HCT116 (cell line): ENCODE data around the gene KATNIP. TPM values are rescaled to one million over a fixed set of nuclear protein-coding genes. Genes with fewer than 3 reads are reported as not detected.

Source experiments
- ATAC-seq: fragments of 200-7000 bp; cut with Tn5 transposase; 2 replicates; pipeline ENCODE4 v1.9.1; 2020; ENCODE audit warnings: mild to moderate bottlenecking, moderate library complexity
- BruUV-seq: library from RNA; stranded (reverse); fragments of 400-500 nt; replicated peaks from 2 replicates; lab custom pipeline; 2021; lab: Mats Ljungman, UMichigan
- CTCF ChIA-PET: fragments of 300-600 bp; sonication (Branson Sonifier 250); formaldehyde crosslinking; loops from one replicate; lab custom pipeline; 2021; ENCODE audit warnings: antibody characterized with exemption; lab: Charles Lee
- POLR2A ChIA-PET: fragments of 300-600, 350-600 bp; sonication (Branson Sonifier 250); formaldehyde crosslinking; loops from one replicate; lab custom pipeline; 2021; ENCODE audit warnings: antibody characterized with exemption; lab: Charles Lee
- RAD21 ChIA-PET, 2 experiments: fragments of 300-600 bp; sonication (Branson Sonifier 250); formaldehyde crosslinking; loops; one replicate each; lab custom pipeline; 2023; ENCODE audit warnings: low total read pairs in 2 of 2; ENCODE audit not compliant: uncharacterized antibody in 2 of 2, unreplicated experiment in 2 of 2, low non-redundant PET in 1 of 2; lab: Charles Lee
- DNase-seq: peaks from one replicate; pipeline ENCODE4 v3.0.0-alpha.2; 2010; ENCODE audit warnings: low read depth, low spot score
- H2AFZ ChIP-seq: fragments of 200-600 bp; shearing (Covaris generic), sonication (generic); 2 replicates; pipeline ENCODE4 v1.6.1; 2017; ENCODE audit warnings: low read depth, mixed run types, mixed read lengths, antibody characterized with exemption, low read length; ENCODE audit not compliant: poor library complexity, severe bottlenecking
- H3K27ac ChIP-seq: 2 replicates; pipeline ENCODE4 v1.5.1; 2012; ENCODE audit warnings: low read depth, low read length
- H3K27me3 ChIP-seq: fragments of 200-600 bp; sonication (generic); 2 replicates; pipeline ENCODE4 v1.6.1; 2016; ENCODE audit warnings: mixed run types, low read length, mixed read lengths; ENCODE audit not compliant: insufficient read depth
- H3K36me3 ChIP-seq, 2 experiments: fragments of 200-500 bp in 1 of 2; fragments of 200-600 bp in 1 of 2; sonication (Bioruptor generic) in 1 of 2; sonication (generic) in 1 of 2; 2 replicates each; pipeline versions ENCODE4 v1.5.1 to v1.6.1; 2014 to 2016; ENCODE audit warnings: low read length in 2 of 2, inconsistent platforms in 1 of 2, mixed read lengths in 1 of 2, mixed run types in 1 of 2; ENCODE audit not compliant: insufficient read depth in 2 of 2, control insufficient read depth in 1 of 2
- H3K4me1 ChIP-seq, 2 experiments: fragments of 200-600 bp in 1 of 2; sonication (generic) in 1 of 2; 2 replicates each; pipeline versions ENCODE4 v1.5.1 to v1.6.1; 2012 to 2017; ENCODE audit warnings: low read length in 2 of 2, inconsistent platforms in 1 of 2, mild to moderate bottlenecking in 1 of 2, mixed read lengths in 1 of 2, mixed run types in 1 of 2, moderate library complexity in 1 of 2; ENCODE audit not compliant: insufficient read depth in 2 of 2, control insufficient read depth in 1 of 2
- H3K4me2 ChIP-seq: fragments of 200-600 bp; sonication (generic); 2 replicates; pipeline ENCODE4 v1.6.1; 2017; ENCODE audit warnings: mixed run types, low read length, mixed read lengths
- H3K4me3 ChIP-seq, 2 experiments: fragments of 200-600 bp in 1 of 2; sonication (generic) in 1 of 2; replicated peaks in 1 of 2; 2 replicates each; pipeline ENCODE4 v1.5.1; 2011 to 2016; ENCODE audit warnings: low read length in 2 of 2, control low read depth in 1 of 2, low read depth in 1 of 2, mild to moderate bottlenecking in 1 of 2, mixed read lengths in 1 of 2, mixed run types in 1 of 2
- H3K79me2 ChIP-seq: fragments of 200-600 bp; sonication (generic); 2 replicates; pipeline ENCODE4 v1.6.1; 2017; ENCODE audit warnings: mild to moderate bottlenecking, mixed run types, low read length, moderate library complexity, mixed read lengths; ENCODE audit not compliant: insufficient read depth
- H3K9ac ChIP-seq: fragments of 200-600 bp; sonication (generic); 2 replicates; pipeline ENCODE4 v1.6.1; 2016; ENCODE audit warnings: low read length, mixed read lengths
- H3K9me2 ChIP-seq: fragments of 200-600 bp; sonication (generic), shearing (Covaris generic); 2 replicates; pipeline ENCODE4 v1.6.1; 2017; ENCODE audit warnings: mixed run types, mild to moderate bottlenecking, moderate library complexity; ENCODE audit not compliant: insufficient read depth
- H3K9me3 ChIP-seq, 2 experiments: fragments of 200-500 bp in 1 of 2; fragments of 200-600 bp in 1 of 2; sonication (Bioruptor generic) in 1 of 2; sonication (generic) in 1 of 2; 2 replicates each; pipeline ENCODE4 v1.6.1; 2014 to 2017; ENCODE audit warnings: low read length in 2 of 2, mixed read lengths in 2 of 2, inconsistent platforms in 1 of 2, low read depth in 1 of 2, mild to moderate bottlenecking in 1 of 2, mixed run types in 1 of 2, moderate library complexity in 1 of 2; ENCODE audit not compliant: control insufficient read depth in 1 of 2, insufficient read depth in 1 of 2
- H4K20me1 ChIP-seq: fragments of 200-600 bp; sonication (generic), shearing (Covaris generic); 2 replicates; pipeline ENCODE4 v1.6.1; 2017; ENCODE audit warnings: mixed run types, mild to moderate bottlenecking, moderate library complexity; ENCODE audit not compliant: insufficient read depth
- EZH2phosphoT487 ChIP-seq: fragments of 200-600 bp; IDR thresholded peaks from 2 replicates; pipeline ENCODE4 v1.6.1; 2018; ENCODE audit warnings: antibody characterized with exemption, borderline replicate concordance
- POLR2A ChIP-seq: IDR thresholded peaks from 2 replicates; pipeline ENCODE4 v1.7.0; 2011; ENCODE audit warnings: borderline replicate concordance; ENCODE audit not compliant: insufficient read depth, insufficient read length; ENCODE audit errors: extremely low read depth
- intact Hi-C: fragments of 100-400 bp; cut with micrococcal nuclease; formaldehyde crosslinking; loops from 2 replicates; pipeline ENCODE4 v1.10.0; 2022
- total RNA-seq: library from RNA; stranded (reverse); gene quantifications from one replicate; pipeline ENCODE4 v1.2.1, GENCODE V29; 2021; ENCODE audit not compliant: unreplicated experiment
- TF ChIP-seq, protein P1 (sequence below): IDR thresholded peaks from 2 replicates; pipeline ENCODE4 v1.6.1; 2012; ENCODE audit warnings: low read depth
- TF ChIP-seq, protein P2 (sequence below): IDR thresholded peaks from 2 replicates; pipeline ENCODE4 v1.6.1; 2011; ENCODE audit warnings: mild to moderate bottlenecking, low read length, moderate library complexity; ENCODE audit not compliant: insufficient replicate concordance; ENCODE audit errors: extremely low read depth

The KATNIP gene
- total RNA-seq, 1 experiment from 2014 or later: 23.8 TPM

DNA sequence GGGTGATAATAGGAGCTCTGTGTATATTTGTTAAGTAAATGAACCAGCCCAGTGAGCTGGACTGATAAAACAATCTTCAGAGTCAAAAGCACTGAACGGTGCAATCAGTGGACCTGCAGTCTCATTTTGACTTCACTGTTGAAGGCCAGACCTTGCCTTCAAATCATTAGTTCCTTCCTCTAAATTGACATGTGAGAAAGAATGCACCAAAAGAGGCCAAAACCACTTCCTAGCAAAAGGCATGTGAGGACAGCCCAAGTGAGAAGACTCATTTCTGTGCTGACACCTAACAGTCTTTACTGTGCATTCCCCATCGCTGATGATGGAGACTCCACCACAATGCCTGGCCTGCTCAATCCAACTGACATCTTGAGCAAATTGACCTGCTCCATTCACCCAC lies 10.8 kb upstream of the KATNIP start:
- Histone ChIP-seq H3K9me2 (no peaks in the 10 kb centered on the region), H3K4me1 (no peaks in the 10 kb centered on the region), H3K4me3 (no peak overlapping the region), H2AFZ (no peak overlapping the region), H3K27ac (no peak overlapping the region), H3K27me3 (no peaks in the 10 kb centered on the region), H3K9me3 (no peaks in the 10 kb centered on the region), H3K79me2 (no peaks in the 10 kb centered on the region; the same call in 1 of the 2 replicates), H3K36me3 (peaks cover 63 to 70% of the 10 kb centered on the region in 2 experiments), H3K4me2 (no peak overlapping the region), H4K20me1 (no peaks in the 10 kb centered on the region), H3K9ac (no peak overlapping the region)
- ChIA-PET RAD21 (no interaction called here), CTCF (no interaction called here), POLR2A (no interaction called here)
- TF ChIP-seq POLR2A (no peak), EZH2phosphoT487 (no peak)
- TF ChIP-seq, protein P1, sequence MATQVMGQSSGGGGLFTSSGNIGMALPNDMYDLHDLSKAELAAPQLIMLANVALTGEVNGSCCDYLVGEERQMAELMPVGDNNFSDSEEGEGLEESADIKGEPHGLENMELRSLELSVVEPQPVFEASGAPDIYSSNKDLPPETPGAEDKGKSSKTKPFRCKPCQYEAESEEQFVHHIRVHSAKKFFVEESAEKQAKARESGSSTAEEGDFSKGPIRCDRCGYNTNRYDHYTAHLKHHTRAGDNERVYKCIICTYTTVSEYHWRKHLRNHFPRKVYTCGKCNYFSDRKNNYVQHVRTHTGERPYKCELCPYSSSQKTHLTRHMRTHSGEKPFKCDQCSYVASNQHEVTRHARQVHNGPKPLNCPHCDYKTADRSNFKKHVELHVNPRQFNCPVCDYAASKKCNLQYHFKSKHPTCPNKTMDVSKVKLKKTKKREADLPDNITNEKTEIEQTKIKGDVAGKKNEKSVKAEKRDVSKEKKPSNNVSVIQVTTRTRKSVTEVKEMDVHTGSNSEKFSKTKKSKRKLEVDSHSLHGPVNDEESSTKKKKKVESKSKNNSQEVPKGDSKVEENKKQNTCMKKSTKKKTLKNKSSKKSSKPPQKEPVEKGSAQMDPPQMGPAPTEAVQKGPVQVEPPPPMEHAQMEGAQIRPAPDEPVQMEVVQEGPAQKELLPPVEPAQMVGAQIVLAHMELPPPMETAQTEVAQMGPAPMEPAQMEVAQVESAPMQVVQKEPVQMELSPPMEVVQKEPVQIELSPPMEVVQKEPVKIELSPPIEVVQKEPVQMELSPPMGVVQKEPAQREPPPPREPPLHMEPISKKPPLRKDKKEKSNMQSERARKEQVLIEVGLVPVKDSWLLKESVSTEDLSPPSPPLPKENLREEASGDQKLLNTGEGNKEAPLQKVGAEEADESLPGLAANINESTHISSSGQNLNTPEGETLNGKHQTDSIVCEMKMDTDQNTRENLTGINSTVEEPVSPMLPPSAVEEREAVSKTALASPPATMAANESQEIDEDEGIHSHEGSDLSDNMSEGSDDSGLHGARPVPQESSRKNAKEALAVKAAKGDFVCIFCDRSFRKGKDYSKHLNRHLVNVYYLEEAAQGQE: no peak
- TF ChIP-seq, protein P2, sequence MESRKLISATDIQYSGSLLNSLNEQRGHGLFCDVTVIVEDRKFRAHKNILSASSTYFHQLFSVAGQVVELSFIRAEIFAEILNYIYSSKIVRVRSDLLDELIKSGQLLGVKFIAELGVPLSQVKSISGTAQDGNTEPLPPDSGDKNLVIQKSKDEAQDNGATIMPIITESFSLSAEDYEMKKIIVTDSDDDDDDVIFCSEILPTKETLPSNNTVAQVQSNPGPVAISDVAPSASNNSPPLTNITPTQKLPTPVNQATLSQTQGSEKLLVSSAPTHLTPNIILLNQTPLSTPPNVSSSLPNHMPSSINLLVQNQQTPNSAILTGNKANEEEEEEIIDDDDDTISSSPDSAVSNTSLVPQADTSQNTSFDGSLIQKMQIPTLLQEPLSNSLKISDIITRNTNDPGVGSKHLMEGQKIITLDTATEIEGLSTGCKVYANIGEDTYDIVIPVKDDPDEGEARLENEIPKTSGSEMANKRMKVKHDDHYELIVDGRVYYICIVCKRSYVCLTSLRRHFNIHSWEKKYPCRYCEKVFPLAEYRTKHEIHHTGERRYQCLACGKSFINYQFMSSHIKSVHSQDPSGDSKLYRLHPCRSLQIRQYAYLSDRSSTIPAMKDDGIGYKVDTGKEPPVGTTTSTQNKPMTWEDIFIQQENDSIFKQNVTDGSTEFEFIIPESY: no peak
- DNase-seq (no peak), ATAC-seq (no peak)
- intact Hi-C loops: no loop called here
- no TSS peak for BruUV-seq
